CD4-positive, alpha-beta T cell treated with Interleukin-17A for 4 hours (primary cell): ENCODE data around the gene ALDH3B1.

Source experiments
- DNase-seq: peaks from one replicate; pipeline ENCODE4 v3.0.0-alpha.2; 2020; ENCODE audit warnings: mixed read lengths

Gene ALDH3B1

DNA sequence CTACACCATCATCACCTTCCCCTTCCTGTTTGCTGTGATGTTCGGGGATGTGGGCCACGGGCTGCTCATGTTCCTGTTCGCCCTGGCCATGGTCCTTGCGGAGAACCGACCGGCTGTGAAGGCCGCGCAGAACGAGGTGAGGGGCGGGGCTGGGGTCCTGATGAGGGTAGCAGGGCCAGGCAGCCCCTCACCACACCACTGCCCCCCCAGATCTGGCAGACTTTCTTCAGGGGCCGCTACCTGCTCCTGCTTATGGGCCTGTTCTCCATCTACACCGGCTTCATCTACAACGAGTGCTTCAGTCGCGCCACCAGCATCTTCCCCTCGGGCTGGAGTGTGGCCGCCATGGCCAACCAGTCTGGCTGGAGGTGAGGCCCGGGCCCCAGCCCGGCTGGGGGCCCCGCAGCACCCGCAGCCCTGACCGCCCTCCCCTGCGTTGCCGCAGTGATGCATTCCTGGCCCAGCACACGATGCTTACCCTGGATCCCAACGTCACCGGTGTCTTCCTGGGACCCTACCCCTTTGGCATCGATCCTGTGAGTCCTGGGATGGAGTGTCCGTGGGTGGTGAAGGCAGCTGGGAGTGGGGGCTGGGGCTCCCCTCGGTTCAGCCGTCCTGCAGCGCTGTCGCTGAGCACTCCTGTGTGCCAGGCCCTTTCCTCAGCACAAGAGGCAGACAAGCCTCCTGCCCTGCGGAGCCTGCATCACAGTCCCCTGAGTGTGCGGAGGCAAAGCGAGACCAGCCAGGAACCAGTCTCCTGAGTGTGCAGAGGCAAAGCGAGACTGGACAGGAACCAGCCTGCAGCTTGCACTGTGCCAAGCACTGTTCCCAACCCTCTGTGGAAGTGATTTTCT is 37.5 kb downstream of the ALDH3B1 start:
- DNase-seq, result no peak

DNA sequence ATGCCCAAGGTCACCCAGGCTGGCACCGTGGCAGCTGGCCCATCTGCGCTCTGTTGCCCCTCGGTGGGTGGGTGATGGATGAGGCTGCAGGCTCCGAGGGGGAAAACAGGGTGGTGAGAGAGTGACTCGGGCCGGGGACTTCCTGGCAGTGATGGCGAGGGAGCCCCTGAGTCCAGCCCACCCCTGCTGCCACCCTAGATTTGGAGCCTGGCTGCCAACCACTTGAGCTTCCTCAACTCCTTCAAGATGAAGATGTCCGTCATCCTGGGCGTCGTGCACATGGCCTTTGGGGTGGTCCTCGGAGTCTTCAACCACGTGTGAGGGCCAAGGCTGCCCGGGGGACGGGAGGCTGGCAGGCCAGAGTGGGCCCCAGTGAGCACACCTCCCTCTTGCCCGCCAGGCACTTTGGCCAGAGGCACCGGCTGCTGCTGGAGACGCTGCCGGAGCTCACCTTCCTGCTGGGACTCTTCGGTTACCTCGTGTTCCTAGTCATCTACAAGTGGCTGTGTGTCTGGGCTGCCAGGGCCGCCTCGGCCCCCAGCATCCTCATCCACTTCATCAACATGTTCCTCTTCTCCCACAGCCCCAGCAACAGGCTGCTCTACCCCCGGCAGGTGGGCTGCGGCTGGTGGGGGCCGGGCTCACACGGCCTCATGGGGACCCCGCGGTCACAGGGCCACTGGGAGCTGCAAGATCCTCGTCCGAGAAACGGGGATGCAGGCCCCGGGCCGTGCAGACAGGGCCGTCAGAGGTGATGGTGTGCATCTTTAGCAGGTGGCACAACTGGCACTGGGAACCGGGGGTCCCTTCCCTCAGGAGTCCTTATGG is 38.8 kb downstream of the ALDH3B1 start:
- no peak for DNase-seq

DNA sequence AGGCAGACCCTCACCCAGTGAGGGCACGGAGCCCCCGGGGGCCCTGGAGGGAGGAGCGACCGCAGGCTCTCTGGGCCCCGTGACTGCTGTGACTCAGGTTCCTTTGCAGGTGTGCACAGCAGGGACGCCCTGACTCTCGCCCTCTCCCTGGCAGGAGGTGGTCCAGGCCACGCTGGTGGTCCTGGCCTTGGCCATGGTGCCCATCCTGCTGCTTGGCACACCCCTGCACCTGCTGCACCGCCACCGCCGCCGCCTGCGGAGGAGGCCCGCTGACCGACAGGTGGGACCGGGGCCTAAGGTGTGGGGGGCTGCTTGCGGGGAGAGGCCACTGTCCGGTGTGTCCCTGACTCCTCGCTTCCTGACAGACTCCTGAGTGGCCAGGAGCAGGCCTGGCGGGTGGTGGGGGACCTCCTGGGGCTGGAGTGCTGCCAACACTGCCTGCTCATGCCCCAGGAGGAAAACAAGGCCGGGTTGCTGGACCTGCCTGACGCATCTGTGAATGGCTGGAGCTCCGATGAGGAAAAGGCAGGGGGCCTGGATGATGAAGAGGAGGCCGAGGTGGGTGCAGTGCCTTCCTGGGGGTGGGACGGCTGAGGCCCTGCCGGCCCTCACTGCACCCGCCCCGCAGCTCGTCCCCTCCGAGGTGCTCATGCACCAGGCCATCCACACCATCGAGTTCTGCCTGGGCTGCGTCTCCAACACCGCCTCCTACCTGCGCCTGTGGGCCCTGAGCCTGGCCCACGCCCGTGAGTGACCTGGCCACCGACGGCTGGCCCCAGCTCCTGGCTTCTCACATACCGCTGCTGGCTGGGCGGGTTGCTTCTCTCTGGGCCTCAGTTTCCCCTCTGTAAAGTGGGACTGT is 39.6 kb downstream of the ALDH3B1 start:
- DNase-seq, result no peak

DNA sequence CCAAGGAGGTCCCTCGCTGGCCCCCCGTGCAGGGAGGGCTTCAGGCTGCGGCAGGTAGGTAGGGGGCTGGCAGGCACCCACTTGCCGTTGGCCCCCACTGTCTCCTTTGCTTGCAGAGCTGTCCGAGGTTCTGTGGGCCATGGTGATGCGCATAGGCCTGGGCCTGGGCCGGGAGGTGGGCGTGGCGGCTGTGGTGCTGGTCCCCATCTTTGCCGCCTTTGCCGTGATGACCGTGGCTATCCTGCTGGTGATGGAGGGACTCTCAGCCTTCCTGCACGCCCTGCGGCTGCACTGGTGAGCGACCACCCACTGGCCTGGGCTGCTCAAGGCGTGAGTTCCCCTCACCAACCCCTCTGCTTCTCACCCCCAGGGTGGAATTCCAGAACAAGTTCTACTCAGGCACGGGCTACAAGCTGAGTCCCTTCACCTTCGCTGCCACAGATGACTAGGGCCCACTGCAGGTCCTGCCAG is 40.3 kb downstream of the ALDH3B1 start:
- no peak for DNase-seq

DNA sequence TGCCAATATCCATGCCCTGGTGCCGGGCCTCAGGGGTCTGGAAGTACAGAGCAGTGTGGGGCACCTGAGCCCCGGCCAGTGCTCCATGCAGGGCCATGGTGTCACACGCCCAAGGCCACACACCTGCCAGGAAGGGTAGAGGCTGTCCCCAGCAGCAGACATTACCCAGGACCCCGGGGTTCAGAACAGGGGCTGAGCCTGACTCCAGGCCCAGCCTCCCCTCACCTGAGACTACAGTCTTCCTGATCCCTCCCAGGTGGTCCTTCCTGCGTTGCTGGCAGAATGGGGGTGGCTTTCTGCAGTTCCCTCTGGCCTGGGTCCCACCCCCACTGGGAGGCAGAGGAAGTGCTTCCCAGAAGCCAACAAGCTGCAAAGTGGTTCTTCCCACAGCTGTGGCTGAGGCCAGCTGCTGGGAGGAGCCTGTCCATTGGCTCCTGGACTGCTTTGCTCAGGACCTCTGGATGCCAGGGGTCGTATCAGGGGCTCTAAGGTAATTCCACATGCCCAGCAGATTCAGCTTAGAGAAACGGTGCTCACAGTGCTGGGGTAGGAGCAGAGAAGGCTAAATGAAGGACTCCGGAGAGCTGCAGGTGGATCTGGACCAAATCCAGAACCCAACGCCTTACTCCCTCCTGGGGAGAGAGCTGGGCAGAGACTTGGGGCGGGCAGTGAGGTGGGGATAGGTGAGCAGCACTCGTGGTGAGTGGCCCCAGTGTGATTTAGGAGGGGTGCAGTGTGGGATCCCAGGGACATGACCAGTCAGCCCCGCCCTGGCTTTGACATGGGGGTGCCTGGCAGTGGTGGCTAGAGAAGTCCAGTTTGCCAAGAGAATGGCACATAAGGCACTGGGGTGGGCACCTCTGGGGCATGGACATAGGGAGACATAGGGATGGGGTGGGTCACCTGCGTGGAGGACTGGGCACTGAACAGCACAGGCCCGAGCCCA is 41.3 kb downstream of the ALDH3B1 start:
- no peak for DNase-seq

DNA sequence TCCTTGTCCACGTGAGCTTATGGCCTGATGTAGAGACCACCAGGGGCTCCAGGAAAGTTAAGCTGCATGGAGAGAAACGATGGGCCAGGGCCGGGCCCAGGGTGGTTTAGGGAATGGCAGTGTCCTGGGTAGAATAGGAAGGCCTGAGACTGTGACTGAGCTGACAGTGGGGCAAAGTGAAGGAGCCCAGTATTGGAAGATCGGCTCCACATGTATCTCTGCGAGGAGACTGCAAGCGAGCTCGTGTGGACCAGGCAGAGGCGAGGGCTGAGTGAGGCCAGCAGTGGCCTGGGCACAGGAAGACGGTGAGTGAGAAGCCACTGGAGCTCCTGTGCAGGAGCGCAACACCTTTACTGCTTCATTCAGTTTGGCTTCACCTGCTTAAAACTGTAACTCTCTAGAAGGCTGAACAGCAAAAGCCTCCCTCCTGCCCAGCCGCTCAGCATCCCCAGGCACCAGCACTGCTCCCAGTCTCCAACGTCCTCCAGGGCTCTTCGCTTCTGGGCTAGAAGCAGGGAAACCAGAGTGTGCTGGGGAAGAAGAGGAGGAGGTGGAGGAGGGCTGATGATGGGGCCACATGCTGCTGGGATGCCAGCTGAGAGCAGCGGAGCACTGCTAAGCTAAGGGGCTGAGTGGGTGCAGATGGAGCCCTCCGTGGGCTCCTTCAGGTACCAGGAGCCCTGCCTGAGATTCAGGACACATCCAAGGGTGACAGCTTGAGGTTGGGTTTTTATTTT is 42.2 kb downstream of the ALDH3B1 start:
- no peak for DNase-seq

DNA sequence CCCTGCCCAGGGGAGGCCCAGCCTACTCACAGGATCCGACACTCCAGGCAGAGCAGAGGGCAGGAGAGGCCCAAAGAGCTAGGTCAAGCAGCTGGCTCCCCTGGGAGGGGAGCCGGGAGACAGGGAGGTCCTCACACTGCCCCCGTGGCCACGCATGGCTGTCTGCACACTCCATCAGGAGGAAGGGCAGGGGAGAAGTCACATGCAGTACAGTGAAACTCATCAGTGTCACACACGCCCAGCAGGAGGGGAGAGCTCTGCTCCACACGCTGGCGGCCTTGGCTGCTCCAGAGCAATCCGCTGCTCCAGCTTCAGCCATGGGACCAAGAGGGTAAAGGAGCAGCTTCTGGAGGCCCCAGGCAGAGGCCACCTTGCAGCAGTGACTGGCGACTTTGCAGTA is 43.0 kb downstream of the ALDH3B1 start:
- no peak for DNase-seq

DNA sequence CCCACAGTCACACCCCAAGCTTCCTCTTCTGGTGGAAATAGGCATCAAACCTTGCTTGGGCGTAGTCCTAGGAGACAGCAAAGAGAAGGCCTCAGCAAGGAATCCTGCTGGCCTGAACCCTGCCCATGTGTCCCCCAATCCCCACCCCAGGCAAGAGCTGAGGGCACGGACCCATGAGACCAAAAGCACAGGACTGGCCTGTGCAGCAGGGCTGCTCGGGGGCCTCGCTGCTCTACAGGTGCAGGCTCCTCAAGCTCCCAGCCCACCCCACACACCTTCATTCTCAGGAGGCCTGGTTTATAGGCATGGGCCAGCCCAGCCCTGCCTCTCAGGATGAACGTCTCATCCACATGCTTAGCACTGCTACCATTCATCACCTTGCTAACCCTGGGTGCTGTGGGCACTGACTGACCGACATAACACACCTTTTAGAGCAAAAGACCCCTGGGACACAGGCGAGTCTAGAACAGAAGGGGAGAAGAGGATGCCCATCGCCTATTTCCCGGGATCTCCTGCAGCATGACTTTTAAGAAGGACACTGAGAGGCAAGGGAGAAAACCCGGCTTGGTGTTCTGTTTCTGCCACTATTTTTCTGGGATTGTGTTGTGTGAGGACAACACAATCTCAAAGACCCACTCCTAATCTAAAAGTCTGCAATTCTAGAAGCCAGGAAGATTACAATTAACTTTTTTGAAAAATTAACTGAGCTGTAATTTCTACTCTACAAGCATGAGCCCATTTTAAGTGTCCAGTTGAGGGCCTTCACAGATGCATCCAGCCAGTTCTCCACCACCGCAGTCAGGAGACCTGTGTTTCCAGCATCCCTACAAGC is 44.1 kb downstream of the ALDH3B1 start:
- no peak for DNase-seq

DNA sequence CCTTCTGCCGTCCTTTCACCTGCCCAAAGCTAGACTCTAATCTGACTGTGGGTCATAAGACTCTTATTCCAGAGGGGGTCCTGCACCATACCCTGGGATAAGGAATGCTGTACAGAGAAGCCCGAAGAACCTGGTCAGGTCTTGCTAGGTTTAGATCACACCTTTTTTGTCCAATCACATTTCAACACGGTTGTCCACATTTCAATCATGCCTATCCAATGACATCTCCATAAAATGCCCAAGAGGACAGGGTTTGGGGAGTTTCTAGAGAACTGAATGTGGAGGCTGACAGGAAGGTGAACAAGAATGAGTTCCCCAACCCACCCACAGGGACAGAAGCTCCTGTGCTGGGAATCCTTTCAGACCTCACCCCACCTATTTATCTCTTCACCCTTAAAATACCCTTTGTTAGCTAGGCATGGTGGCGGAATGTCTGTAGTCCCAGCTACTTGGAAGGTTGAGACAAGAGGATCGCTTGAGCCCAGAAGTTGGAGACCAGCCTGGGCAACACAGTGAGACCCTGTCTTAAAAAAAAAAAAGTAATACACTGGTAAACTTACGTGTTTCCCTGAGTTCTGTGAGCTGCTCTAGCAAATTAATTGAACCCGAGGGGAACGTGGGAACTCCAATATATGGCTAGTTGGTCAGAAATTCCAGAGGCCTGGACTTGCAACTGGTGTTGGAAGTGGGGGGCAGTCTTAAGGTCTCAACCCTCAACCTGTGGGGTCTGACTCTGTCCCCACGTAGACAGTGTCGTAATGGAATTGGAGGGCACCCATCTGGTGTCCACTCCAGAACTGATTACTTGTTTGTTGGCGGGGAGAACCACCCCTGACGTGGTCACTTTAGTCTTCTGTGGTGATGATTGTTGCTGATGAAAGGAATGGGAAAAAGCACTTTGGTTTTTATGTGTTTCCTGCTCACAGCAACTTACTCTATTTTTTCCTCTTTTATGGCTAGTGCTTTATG is 46.5 kb downstream of the ALDH3B1 start:
- no peak for DNase-seq

DNA sequence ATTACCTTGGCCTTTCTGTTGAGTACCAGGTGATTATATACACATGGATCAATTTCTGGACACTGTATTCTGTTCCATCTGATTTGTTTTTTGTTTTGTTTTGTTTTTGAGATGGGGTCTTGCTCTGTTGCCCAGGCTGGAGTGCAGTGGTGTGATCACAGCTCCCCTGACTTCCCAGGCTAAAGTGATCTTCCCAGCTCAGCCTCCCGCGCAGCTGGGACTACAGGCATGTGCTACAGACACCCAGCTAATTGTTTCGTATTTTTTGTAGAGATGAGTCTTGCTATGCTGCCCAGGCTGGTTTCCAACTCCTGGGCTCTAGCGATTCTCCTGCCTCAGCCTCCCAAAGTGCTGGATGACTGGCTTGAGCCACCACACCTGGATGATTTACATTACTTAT is 47.7 kb downstream of the ALDH3B1 start:
- no peak for DNase-seq

DNA sequence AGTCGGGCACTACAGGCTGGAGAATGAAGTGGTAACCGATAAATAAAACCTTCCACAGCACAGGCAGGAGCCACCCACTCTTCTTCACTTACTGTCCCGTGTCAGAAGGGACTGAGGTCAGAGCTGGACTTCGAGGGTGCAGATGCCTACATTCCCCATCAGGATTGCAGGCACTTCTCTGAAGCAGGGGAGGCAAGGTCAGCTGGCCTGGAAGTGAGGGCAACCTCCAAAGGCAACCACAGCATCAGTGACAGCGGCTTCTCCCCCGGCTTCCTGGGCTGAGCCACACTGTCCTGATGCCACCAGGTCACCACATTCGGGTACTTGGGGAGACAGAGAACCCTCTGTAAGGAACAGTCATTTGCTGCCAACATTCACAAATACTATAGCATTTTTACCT is 51.4 kb downstream of the ALDH3B1 start:
- no peak for DNase-seq

DNA sequence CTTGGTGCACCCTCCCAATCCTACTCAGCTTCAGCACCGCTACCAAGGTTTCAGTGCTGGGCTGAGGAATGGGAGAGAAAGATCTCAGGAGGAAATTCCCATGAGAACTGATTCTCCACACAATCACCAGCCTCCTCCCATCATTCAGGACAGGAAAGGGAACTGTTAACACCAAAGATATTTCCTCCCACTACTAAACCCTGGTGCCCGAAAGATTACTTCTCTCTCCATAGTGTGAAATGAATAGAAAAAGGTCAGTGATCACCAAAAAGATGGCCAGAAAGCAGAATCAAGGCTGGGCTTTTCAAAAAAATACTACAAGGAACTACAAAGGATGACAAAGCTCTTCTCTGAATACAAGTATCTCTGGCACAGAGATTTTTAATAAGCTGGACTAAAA is 54.8 kb downstream of the ALDH3B1 start:
- DNase-seq, result no peak

DNA sequence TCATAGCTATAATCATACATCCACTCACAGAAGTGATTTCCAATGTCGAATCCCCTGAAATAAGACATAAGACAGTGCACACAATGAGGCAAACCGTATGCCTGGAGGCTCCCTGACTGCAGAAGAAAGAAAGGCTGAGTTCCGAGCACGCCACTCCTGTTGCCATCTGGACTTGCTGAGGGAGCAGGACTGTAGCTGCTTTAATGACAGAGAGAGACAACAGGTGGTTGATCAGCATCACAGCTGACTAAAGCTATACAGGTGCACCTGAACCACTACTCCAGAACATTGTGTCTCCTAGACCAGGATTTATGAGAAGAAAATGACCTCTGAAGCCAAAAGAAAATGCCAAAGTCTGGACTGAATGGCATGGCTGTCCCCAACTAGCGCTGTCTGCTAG is 55.7 kb downstream of the ALDH3B1 start:
- no peak for DNase-seq

DNA sequence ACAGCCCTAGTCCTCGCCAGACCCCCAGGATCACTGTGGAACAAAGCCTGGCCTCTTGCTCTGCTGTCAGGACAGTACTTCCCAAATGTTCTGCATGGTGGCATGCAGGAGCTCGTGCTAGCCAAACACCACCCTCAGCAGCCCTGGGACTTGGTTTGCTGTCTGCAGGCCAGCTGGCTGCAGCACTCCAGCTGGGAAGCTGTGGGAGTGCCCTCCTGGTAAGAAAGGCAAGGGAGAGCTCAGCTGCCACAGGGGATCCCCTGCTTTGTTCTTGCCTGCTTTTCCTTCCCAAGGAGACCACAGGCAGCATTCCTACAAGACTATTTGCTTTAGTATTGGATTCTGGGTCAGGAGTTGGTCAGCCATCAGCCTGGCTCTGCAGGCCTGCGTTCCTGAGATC is 56.6 kb downstream of the ALDH3B1 start:
- no peak for DNase-seq

DNA sequence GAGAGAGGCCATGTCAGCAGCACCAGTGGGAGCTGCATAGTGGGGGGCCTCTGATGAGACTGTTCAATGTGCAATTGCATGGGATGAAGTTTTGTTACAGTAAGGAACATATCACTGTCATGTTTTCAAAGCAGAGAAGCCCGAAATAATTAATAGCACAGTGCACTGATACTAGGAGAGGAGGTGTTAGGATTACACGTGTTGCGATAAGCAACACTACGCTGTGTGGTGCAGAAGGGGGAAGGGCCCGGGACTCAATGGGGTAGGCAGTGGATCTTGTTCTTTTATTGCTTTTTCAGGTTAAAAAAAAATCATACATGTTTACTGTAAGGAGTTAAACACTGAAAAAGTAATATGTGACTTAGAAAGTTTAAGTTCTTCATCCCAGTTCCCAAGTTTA is 57.9 kb downstream of the ALDH3B1 start:
- no peak for DNase-seq

DNA sequence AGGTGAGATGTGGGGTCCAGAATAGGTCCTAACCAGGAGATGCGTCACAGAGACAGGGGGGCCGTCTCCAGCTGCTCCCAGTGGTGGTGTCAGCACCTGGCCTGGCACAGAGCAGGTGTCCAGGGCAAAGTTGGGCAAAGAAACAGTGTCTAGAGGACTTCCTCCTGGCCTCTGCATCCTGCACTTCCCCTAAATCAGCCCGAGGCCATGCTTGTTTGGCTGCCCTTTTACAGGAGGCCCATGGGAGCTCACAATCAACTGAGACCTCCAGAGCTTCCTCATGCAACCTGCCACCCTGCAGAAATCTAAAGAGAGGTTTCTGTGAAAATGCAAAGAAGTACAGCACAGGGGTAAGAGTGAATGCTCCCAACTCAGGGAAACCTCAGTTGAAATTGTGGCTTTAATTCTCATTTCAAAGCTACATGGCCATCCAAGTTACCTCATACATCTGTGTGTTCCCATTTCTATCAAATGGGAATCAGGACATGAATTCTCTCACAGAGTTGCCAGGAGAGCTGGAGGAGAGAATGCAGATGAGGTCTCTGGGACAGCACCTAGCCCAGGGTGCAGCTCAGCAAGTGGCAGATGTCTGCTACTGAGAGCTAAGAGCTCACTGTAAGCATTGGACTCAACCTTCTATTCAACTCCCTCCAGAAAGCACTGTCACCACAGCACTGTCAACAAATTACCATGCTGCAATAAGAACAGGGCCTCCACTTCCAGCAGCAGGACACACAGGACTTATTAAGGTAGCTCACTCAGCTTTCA is 61.3 kb downstream of the ALDH3B1 start:
- no peak for DNase-seq

DNA sequence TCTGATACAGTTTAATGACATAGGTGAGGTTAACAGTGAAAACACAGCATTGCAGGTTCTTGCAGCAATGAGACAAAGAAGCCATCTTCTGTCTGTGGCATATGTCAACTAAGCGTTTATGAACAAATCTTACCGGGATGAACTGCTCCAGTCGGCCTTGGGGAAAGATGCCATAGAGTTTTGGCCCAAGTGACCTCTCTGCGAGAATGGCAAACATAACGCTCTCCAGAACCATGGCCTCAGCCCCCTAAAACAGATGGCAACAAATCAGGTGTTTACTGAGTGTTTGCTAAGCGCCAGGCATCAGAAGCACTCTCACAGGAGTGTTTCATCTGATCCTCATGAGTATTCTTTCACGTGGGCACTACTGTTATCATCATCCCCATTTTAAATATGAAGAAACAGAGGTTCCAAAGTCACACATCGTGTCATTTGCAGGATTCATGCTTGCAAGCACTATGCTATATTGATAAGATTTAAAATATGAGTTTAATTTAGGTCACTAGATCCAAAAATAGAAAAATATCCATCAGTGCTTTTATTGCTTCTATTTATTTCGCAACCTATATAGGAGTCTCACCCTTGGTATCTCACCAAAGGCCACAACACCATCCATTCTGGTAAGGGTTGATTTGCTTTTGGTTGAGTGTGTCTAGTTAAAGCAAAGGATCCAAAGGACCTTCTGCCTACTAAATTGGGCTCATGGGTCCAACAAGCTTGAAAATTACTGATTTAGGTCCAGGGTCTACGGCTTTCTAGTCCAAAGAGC is 64.6 kb downstream of the ALDH3B1 start:
- no peak for DNase-seq
